GM12878 (cell line): ENCODE measurements around the gene ATIC. TPM values are rescaled to one million over a fixed set of nuclear protein-coding genes. Genes with fewer than 3 reads are reported as not detected.

Source experiments
- KAT2A ChIP-seq: conservative IDR thresholded peaks from 2 replicates; pipeline ENCODE4 v1.6.1; 2011; ENCODE audit warnings: low read depth, low read length; ENCODE audit not compliant: control insufficient read depth
- MYC ChIP-seq: IDR thresholded peaks from 2 replicates; pipeline ENCODE4 v1.6.1; 2011; ENCODE audit warnings: mild to moderate bottlenecking, low read length, moderate library complexity, inconsistent platforms; ENCODE audit not compliant: insufficient read depth, insufficient replicate concordance, insufficient read length, severe bottlenecking
- NFYA ChIP-seq: IDR thresholded peaks from 2 replicates; pipeline ENCODE4 v1.6.1; 2011; ENCODE audit warnings: low read depth, mild to moderate bottlenecking, low read length, improper control_type of control experiment, borderline replicate concordance
- SMAD1 ChIP-seq: fragments of 450-650 bp; IDR thresholded peaks from 2 replicates; pipeline ENCODE4 v1.6.1; 2018; ENCODE audit warnings: mild to moderate bottlenecking, low read depth; ENCODE audit not compliant: partially characterized antibody
- ZBTB40 ChIP-seq: fragments of 450-650 bp; IDR thresholded peaks from 2 replicates; pipeline ENCODE4 v1.6.1; 2016; ENCODE audit warnings: mild to moderate bottlenecking, moderate library complexity, borderline replicate concordance
- polyA plus RNA-seq, 11 experiments: library from polyadenylated mRNA; depleted of rRNA in 4 of 11; unstranded in 6 of 11; stranded (reverse) in 5 of 11; fragments of >200 nt; fragmentation: Nextera tagmentation in 4 of 11; fragmentation: Illumina TruSeq in 1 of 11; extraction: Ambion mirVana in 4 of 11; extraction: Trizol in 1 of 11; gene quantifications; 1 replicate in 1 of 11; 2 replicates in 10 of 11; pipeline versions ENCODE4 v1.2.1 to v1.2.3, GENCODE V29; 2011 to 2016; ENCODE audit warnings: inconsistent platforms in 2 of 11, missing spikeins in 2 of 11, low read depth in 1 of 11
- total RNA-seq, 4 experiments: library from RNA; depleted of rRNA in 3 of 4; stranded (reverse); fragments of >200 nt in 3 of 4; fragmentation: Illumina TruSeq in 1 of 4; extraction: Trizol in 1 of 4; gene quantifications; 2 replicates each; pipeline versions ENCODE4 v1.2.1 to v1.2.3, GENCODE V29; 2013 to 2021
- TF ChIP-seq, protein P1 (sequence below): fragments of 450-650 bp; IDR thresholded peaks from 2 replicates; pipeline ENCODE4 v1.6.1; 2017; ENCODE audit warnings: antibody characterized with exemption, mild to moderate bottlenecking, moderate library complexity

The ATIC gene
- total and polyA plus RNA-seq, 10 of the 15 experiments (the other 5 are each of a cell fraction or from before 2014, with no cell fraction given) = 45.1 to 518 (median 306) TPM

DNA sequence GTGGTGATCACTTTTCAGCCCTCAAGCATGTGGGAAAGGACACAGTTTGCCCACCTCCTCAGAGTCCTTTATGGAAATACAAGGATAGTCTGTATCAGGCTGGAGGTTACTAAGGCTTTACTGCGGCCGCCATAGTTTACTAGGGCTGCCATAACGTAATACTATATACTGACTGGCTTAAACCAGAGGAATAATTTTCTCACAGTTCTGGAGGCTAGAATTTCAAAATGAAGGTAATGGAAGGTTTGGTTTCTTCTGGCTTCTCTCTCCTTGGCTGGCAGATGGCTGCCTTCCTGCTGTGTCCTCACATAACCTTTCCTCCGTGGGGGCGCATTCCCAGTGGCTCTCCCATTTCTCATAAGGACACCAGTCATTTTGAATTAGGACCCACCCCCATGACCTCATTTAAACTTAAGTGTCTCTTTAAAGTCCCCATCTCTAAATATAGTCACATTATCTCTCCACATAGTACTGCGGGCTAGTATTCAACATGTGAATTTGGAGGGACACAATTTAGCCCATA lies 12.5 kb upstream of the ATIC start (continued):
- TF ChIP-seq ZBTB40 (no peak), MYC (no peak), KAT2A (no peak), NFYA (no peak), SMAD1 (no peak)
- TF ChIP-seq, protein P1, sequence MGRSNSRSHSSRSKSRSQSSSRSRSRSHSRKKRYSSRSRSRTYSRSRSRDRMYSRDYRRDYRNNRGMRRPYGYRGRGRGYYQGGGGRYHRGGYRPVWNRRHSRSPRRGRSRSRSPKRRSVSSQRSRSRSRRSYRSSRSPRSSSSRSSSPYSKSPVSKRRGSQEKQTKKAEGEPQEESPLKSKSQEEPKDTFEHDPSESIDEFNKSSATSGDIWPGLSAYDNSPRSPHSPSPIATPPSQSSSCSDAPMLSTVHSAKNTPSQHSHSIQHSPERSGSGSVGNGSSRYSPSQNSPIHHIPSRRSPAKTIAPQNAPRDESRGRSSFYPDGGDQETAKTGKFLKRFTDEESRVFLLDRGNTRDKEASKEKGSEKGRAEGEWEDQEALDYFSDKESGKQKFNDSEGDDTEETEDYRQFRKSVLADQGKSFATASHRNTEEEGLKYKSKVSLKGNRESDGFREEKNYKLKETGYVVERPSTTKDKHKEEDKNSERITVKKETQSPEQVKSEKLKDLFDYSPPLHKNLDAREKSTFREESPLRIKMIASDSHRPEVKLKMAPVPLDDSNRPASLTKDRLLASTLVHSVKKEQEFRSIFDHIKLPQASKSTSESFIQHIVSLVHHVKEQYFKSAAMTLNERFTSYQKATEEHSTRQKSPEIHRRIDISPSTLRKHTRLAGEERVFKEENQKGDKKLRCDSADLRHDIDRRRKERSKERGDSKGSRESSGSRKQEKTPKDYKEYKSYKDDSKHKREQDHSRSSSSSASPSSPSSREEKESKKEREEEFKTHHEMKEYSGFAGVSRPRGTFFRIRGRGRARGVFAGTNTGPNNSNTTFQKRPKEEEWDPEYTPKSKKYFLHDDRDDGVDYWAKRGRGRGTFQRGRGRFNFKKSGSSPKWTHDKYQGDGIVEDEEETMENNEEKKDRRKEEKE = no peak
